Astrocyte (in vitro differentiated cells and primary cell): ENCODE results near the gene IL32.

Experiments used
- EZH2 ChIP-seq: IDR thresholded peaks from 2 replicates; pipeline ENCODE4 v1.6.1; 2012; ENCODE audit warnings: mild to moderate bottlenecking, low read length, inconsistent platforms; ENCODE audit not compliant: insufficient read depth
- TF ChIP-seq, protein P1 (sequence below): IDR thresholded peaks from 2 replicates; pipeline ENCODE4 v1.5.1; 2011; ENCODE audit warnings: low read depth, mild to moderate bottlenecking, inconsistent platforms, low read length, moderate library complexity; ENCODE audit not compliant: insufficient read depth

DNA sequence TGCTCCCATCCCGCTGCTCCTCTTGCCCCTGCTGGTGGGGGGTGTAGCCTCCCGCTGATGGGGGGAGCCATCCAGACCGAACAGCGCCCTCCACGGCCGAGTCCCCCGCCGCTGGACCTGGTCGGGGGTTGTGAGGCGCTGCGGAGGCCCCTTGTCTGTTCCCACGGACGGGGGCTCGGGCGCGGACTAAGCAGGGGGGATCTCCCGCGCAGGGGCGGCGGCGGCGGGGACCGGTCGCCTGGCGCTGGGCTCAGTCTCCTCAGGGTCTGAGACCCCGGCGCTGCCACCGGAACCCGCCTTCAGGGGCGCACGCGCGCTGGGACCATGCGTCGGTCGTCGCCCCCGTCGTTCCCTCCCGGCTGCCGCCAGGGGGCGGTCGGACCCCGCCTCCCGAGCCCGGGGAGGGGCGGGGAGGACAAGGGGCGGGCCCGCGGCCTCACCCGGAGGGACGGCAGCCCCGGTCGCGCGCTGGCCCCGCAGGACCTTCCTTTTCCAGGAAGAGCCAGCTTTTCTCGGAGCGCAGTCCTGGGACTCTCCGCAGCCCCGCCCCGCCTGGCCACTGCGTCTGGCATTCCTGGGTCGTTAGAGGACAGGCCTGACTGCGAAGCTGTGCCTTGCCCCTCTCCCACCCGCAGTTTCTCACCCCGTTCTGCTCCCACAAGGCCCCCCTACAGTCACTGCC lies 6.3 kb upstream of the IL32 start:
- TF ChIP-seq, protein P1, sequence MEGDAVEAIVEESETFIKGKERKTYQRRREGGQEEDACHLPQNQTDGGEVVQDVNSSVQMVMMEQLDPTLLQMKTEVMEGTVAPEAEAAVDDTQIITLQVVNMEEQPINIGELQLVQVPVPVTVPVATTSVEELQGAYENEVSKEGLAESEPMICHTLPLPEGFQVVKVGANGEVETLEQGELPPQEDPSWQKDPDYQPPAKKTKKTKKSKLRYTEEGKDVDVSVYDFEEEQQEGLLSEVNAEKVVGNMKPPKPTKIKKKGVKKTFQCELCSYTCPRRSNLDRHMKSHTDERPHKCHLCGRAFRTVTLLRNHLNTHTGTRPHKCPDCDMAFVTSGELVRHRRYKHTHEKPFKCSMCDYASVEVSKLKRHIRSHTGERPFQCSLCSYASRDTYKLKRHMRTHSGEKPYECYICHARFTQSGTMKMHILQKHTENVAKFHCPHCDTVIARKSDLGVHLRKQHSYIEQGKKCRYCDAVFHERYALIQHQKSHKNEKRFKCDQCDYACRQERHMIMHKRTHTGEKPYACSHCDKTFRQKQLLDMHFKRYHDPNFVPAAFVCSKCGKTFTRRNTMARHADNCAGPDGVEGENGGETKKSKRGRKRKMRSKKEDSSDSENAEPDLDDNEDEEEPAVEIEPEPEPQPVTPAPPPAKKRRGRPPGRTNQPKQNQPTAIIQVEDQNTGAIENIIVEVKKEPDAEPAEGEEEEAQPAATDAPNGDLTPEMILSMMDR = peak; percentile 36
- TF ChIP-seq EZH2 = no peak
